ENCODE results near the gene CCNT2. TPM values are rescaled to one million over a fixed set of nuclear protein-coding genes. Genes with fewer than 3 reads are reported as not detected.
"Not testable (repeated sequence)": the region's sequence is repeated elsewhere in the genome, so short reads cannot be mapped to it uniquely, and the experiment has no call there.

The CCNT2 gene
- total RNA-seq, 1 donor from 2014 or later, result 66.0 TPM

DNA sequence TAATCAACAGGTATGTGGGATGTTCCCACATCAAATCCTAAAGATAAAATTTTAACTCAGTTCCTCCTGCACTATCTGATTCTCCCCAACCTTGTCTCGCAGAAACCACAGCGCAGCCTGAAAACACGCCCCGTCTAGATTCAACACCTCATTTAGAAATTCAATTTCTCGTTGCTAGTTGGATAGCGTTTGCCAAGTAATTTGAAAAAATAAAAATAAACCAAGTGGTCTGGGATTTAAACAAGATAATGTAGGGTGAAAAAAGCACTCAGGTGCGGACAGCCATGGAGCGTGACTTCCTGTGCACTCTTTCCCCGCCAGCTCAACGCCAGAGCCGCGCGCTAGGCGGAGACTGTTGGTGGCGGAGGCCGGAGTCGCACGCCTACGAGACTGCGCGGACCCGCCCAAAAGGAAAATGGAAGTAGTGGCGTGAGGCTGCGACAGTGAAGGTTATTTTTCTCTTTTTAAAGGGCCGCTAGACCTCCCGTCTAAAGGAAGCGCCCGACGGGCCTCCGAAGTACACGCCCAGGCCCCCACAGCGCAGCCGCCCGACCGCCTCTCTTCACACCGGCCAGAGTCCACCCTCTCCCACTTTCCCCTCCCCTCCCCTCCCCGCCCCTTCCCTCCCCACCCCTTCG is 615 bp upstream of the CCNT2 start:
- no peak for DNase-seq (ENCODE audit: low spot score in 2 of 2)
- FAIRE-seq, result no peak

- FAIRE-seq (no peak), DNase-seq (ENCODE audit: low spot score in 2 of 2) (no peak)
These were observed 954 bp downstream of the CCNT2 start for GRCh38 chr2:134919341-134920210.

- DNase-seq (ENCODE audit: low spot score in 2 of 2) (no peak), FAIRE-seq (no peak)
These were observed 6.3 kb downstream of the CCNT2 start for GRCh38 chr2:134924912-134925311.

DNA sequence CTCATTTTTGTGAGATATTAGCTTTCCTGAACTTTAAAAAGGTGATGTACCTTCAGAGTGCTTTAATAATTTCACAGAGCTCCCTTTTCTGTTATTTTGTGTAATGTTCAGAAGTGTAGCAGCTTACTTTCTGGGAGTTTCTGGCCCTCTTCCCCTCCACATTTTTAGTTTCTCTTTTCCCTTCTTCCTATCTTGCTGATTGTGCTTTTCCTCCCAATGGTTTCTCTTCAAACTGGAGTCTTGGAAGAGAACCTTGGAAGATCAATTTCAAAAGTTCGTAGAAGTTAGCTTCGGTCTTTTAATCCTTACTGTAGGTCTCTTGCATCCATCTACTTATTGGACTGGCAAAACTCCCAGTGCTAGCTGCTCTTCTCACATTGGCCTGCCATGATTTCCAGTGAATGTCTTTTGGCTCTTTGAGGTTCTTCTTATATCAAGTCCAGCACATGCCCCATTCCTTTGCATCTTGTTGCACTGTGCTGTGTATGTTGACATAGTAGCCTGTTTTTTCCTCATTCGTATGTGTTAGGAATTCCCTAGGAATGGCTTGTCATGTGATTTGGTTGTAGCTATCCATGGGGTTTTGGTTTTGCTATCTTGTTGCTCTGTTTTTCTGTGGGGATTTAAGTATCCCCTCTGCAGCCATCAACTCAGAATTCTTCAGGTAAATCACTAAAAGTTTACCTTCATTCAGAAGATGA is 7.8 kb downstream of the CCNT2 start:
- DNase-seq (ENCODE audit: low spot score in 2 of 2) (no peak), FAIRE-seq (no peak)

DNA sequence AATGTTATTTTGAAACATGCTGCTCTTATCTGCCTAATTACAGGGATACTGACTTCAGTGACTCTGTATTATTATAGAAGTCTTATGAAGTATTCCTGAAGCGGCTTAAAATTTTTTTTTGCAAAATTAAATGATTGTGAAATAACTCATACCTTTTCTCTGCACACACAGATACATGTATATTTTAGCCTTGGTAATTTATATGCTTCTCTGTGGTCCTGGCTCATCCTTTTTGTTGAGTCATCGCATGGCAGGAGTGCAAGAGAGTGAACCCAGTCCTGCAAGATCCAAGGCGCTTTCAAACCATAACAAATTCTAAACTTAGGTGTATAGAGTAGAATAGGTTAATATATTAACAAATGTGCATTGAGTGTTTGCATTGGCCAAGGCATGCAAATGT is 8.6 kb downstream of the CCNT2 start:
- FAIRE-seq (no peak), DNase-seq (ENCODE audit: low spot score in 2 of 2) (no peak)

DNA sequence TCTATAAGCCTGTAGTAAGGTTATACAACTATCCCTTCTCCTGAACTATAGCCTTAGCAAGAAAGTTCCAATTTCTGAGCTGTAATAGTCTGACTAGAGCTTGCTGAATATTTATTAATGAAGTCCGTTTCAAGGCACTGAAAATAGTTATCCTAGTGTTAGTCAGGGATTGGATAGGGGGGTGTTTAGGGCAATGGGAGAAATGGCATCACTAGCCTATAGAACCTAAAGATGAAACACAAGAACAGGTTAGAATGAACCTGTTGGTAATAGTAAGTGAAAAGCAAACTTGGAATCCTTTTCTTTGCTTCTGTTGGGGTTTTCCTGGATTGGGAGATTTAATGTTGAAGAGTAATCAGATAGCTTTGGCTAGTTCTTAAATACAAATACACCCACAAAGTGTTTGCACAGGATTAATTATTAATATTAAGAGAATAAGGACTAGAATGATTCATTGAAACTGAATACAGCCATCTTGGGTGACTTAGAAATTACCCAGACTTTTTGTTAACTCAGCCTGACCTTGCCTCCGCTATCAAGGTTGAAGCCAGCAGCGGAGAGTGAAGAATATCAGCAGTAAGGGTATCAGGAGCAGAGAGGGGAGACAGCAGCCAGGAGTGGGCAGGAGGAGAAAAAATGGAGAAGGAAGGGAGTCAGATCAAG is 14.4 kb downstream of the CCNT2 start:
- DNase-seq (ENCODE audit: low spot score in 2 of 2), result no peak
- no peak for FAIRE-seq

DNA sequence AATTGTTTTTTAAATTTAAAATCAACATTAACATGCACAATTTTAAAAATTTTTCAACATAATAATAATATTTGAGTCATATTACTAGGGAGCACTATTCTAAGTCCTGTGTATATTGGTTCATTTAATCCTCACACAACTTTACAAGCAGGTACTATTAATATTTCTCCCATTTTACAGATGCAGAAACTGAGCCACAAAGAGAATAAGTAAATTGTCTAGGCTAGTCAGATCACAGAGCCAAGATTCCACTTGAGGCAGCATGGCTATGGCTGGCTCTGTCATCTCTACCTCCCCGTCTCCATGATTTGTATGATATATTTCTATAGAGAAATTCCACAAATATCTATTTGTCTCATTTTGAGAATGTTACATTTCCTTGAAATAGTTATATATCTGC is 15.1 kb downstream of the CCNT2 start:
- no peak for FAIRE-seq

DNA sequence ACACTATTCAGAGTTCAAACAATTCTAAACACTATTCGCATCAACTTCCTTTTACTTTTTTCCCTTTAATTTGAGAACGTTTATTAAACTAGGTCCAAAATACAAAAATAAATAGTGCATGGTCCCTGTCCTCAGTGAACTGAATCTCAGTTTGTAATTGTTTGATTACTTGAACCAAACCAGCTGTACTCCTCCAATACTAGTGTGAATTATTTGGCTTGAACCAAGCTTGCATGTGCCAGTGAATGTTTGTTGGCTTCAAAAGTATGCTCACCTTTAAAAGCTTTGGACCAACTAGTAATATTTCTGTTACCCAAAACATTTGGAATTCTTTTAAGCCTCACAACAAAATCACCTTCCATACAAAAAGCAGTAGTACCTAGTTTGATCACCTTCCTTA is 15.5 kb downstream of the CCNT2 start:
- no peak for DNase-seq (ENCODE audit: low spot score in 2 of 2)
- FAIRE-seq, result no peak

More for the DNA sequence above, 15.1 kb downstream of the CCNT2 start:
- no peak for DNase-seq (ENCODE audit: low spot score in 2 of 2)

- DNase-seq (ENCODE audit: low spot score in 2 of 2), result no peak
These were observed 16.0 kb downstream of the CCNT2 start for GRCh38 chr2:134934641-134935040.

DNA sequence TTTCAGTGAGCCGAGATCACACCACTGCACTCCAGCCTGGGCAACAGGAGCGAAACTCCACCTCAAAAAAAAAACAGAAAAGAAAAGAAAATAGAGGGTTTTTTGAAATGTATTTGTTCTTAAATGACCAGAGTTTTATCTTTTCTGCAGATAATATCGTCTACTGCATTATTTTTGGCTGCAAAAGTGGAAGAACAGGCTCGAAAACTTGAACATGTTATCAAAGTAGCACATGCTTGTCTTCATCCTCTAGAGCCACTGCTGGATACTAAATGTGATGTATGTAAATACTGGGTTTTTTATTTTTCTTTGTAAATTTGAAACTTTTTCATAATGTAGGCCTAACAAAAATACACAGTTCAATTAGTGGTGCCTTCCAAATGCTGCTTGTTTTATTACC is 18.1 kb downstream of the CCNT2 start:
- DNase-seq (ENCODE audit: low spot score in 2 of 2), result no peak
- FAIRE-seq, result no peak

More at GRCh38 chr2:134934641-134935040, 16.0 kb downstream of the CCNT2 start:
- no peak for FAIRE-seq

DNA sequence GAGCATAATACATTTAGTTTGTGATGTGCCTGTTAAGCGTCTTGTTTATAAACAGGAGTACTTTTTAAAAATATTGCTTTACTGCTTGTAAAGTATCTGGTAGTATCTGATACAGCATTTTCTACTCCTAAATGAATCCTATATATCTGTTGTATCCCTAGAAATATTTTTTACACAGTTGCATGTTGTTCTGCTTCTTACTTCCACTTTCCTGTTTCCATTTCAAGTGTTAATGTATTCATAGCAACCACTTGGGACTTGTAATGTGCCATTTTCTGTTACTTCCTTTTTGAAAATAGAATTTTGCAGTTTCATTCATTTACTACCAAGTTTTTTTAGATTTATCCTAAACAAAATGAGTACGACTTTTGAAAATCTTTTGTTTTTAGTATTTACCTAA is 24.9 kb downstream of the CCNT2 start:
- DNase-seq (ENCODE audit: low spot score in 2 of 2), result no peak
- no peak for FAIRE-seq

GRCh38 chr2:134944975-134945374 is 26.4 kb downstream of the CCNT2 start:
- no peak for DNase-seq (ENCODE audit: low spot score in 2 of 2)
- FAIRE-seq, result no peak

- no peak for DNase-seq (ENCODE audit: low spot score in 2 of 2)
- no peak for FAIRE-seq
These were observed 27.5 kb downstream of the CCNT2 start for GRCh38 chr2:134946073-134946472.

DNA sequence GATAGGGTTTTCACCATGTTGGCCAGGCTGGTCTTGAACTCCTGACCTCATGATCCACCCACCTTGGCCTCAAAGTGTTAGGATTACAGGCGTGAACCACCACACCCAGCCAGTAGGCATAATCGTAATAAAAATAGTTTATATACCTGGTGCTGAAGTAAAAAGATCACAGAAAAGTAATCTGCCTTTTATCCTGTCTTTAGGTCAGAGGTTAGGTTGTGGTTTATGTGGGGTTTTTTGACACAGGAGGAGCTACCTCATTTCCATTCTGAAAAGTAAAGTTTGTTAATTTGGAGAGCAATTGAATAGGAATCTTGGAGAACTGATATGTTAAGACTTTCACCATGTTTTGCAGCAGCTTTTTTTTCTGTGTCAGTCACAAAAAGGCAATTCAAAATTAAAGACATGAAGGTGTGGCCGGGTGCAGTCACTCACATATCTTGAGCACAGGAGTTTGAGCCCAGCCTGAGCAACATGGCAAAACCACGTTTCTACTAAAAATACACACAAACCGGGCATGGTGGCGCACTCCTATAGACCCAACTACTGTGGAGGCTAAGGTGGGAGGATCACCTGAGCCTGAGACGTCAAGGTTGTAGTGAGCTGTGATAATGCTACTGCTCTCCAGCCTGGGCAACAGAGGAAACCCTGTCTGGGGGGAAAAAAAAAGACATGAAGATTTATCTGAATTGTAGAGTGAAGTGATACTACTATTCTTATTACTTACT is 31.5 kb downstream of the CCNT2 start:
- no peak for DNase-seq (ENCODE audit: low spot score in 2 of 2)

GRCh38 chr2:134950886-134951285 is 32.3 kb downstream of the CCNT2 start:
- DNase-seq (ENCODE audit: low spot score in 2 of 2) (no peak), FAIRE-seq (peak; percentile 60)

More for the DNA sequence above, 31.5 kb downstream of the CCNT2 start:
- no peak for FAIRE-seq

DNA sequence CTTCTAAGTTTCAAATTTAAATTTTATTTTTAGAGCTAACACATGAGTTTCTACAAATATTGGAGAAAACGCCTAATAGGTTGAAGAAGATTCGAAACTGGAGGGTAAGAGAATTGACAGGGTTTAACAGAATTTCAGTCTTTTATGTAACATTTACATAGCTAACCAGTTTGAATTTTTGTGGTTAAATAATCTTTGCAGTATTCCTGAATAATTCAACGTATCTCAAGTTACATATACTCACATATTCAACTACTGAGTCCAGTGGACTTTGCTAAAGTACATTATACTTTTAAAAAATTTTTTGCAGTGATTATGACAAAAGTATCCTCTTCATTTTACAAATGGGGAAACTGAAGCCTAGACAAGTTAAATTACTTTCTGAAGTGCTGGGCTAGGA is 34.0 kb downstream of the CCNT2 start:
- FAIRE-seq (no peak), DNase-seq (ENCODE audit: low spot score in 2 of 2) (no peak)

DNA sequence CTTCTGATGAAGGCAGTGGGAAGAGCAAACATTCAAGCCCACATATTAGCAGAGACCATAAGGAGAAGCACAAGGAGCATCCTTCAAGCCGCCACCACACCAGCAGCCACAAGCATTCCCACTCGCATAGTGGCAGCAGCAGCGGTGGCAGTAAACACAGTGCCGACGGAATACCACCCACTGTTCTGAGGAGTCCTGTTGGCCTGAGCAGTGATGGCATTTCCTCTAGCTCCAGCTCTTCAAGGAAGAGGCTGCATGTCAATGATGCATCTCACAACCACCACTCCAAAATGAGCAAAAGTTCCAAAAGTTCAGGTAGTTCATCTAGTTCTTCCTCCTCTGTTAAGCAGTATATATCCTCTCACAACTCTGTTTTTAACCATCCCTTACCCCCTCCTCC is 35.4 kb downstream of the CCNT2 start:
- FAIRE-seq (no peak), DNase-seq (ENCODE audit: low spot score in 2 of 2) (no peak)

DNA sequence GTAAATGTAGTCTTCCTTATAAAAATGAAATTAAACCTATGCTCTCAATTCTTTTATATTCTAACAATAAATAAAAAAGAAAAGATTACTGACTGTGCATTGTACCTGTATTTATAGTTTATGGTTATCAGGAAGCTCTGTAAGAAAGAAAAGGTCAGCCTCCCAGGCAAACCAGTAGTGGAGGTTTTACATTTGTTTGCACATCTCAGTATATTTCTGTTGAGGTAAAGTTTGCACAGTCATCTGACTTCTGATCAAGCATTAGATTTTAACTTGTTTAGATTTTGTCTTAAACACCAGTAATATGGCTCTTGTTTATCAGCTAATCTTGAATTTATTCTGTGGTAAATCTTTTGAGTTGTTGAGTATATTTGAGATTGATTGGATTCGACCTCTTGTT is 37.1 kb downstream of the CCNT2 start:
- DNase-seq (ENCODE audit: low spot score in 2 of 2) (no peak), FAIRE-seq (no peak)

DNA sequence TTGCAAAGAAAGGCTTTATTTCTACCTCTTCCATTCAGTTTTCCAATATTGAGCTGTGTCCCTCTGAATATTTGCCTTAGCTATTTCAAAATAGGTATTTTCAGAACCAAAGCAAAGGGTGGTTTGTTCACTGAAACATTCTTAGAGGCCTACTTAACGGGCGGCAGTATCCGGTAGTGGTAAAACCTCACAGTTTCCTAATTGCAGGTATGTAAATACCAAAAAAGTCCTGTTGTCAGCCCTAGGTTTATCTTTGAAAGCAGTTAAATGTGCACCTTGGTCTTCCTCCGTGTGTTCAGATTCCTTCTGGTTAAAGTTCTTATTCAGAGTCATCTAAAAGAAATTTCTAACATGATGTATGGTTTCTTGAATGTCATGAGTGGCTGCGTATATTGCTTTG is 38.9 kb downstream of the CCNT2 start:
- FAIRE-seq (no peak), DNase-seq (ENCODE audit: low spot score in 2 of 2) (no peak)

DNA sequence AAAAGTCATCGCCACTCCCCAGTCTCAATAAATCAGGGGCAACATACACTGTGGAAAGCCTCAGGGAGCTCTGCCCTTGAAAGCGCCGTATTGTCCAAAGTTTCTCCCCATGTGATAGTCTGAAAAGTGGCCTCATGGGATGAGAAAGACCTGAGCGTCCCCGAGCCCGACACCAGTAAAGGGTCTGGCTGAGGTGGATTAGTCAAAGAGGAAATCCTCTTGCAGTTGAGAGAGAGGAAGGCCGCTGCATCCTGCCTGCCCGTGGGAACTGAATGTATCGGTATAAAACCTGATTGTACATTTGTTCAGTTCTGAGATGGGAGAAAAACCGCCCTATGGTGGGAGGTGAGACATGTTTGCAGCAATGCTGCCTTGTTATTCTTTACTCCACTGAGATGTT is 48.5 kb downstream of the CCNT2 start:
- not testable (repeated sequence) for FAIRE-seq; DNase-seq (ENCODE audit: low spot score in 2 of 2)

All from frontal cortex (tissue), 4 donors.